Immature natural killer cell (primary cell): ENCODE results near the gene KCNA5. TPM values are rescaled to one million over a fixed set of nuclear protein-coding genes. Genes with fewer than 3 reads are reported as not detected.

Experiments used
- DNase-seq, 3 donors: peaks; one replicate each; pipeline ENCODE4 v3.0.0; 2022; ENCODE audit warnings: mixed read lengths in 1 of 3
- H3K27ac Mint-ChIP-seq, 6 donors: one replicate each; pipeline ENCODE4 v1.8.0; 2020; ENCODE audit warnings: mixed read lengths in 6 of 6, mild to moderate bottlenecking in 5 of 6, inconsistent platforms in 4 of 6, moderate library complexity in 3 of 6
- H3K27me3 Mint-ChIP-seq, 3 donors: one replicate each; pipeline ENCODE4 v1.8.0; 2020 to 2021; ENCODE audit warnings: low read depth in 3 of 3, mild to moderate bottlenecking in 3 of 3, mixed read lengths in 3 of 3, moderate library complexity in 3 of 3, inconsistent platforms in 1 of 3
- H3K36me3 Mint-ChIP-seq, 3 donors: one replicate each; pipeline ENCODE4 v1.8.0; 2020; ENCODE audit warnings: mixed read lengths in 3 of 3, inconsistent platforms in 2 of 3, mild to moderate bottlenecking in 2 of 3
- H3K4me1 Mint-ChIP-seq, 2 donors: one replicate each; pipeline ENCODE4 v1.8.0; 2020; ENCODE audit warnings: inconsistent platforms in 2 of 2, mild to moderate bottlenecking in 2 of 2, mixed read lengths in 2 of 2, moderate library complexity in 1 of 2
- H3K4me3 Mint-ChIP-seq, 5 donors: one replicate each; pipeline ENCODE4 v1.8.0; 2020; ENCODE audit warnings: mild to moderate bottlenecking in 5 of 5, mixed read lengths in 5 of 5, inconsistent platforms in 3 of 5, moderate library complexity in 3 of 5
- H3K9me3 Mint-ChIP-seq, 6 donors: one replicate each; pipeline ENCODE4 v1.8.0; 2020; ENCODE audit warnings: mild to moderate bottlenecking in 6 of 6, mixed read lengths in 6 of 6, inconsistent platforms in 4 of 6, moderate library complexity in 3 of 6
- polyA plus RNA-seq, 3 donors: library from polyadenylated mRNA; unstranded; fragments of 300-500 nt; fragmentation: Illumina TruSeq; gene quantifications; one replicate each; pipeline ENCODE4 v1.2.3, GENCODE V29; 2021

Gene KCNA5
- polyA plus RNA-seq, 3 donors from 2014 or later: 1.1 TPM; not detected in 2

DNA sequence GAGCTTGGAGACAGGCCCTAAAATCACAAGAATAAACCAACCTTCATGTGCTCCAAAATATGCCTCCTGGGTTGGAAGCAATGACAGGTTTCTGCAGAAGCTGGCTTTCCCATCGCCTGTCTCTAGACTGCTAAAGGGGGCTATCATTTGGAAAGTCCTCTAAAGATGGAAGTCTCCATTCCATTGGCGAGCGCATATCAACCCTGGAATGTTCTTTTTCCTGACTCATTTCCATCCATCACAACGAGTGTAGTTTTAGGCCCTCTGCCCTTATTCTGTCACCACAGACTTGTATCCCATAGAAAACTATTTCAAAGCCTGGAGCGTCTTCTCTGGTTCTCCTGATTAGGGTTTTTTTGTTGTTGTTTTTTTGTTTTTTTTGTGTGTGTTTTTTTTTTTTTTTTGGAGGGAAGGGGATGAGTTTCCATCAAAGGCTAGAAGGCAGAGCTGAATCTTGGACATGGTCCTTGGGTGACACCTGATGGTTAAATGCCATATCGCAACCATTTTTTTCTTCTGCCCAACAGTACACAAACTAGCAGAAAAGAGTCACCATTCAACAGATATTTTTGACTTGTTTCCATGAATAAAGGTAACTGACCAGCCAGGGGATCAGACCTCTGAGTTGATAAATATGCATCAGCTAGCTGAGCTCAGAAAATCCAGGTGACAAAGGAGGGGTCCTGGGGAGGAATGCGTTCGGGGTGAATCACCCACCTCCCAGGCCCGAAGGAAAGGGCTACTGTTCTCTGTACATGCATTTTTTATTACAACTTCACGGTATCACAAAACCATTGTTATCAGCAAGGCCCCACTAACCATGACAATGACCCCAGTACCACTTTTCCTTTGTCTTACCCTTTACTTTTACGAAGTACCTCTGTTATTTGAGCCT is 40.5 kb downstream of the KCNA5 start:
- Mint-ChIP-seq H3K27me3 (peaks cover 0 to 8% (median 3%) of the 10 kb centered on the region in 3 donors), H3K27ac (no peak overlapping the region), H3K4me1 (no peaks in the 10 kb centered on the region), H3K36me3 (no peaks in the 10 kb centered on the region), H3K4me3 (no peak overlapping the region), H3K9me3 (no peaks in the 10 kb centered on the region)
- peak in 1 of 3 donors; percentile 6 for DNase-seq

DNA sequence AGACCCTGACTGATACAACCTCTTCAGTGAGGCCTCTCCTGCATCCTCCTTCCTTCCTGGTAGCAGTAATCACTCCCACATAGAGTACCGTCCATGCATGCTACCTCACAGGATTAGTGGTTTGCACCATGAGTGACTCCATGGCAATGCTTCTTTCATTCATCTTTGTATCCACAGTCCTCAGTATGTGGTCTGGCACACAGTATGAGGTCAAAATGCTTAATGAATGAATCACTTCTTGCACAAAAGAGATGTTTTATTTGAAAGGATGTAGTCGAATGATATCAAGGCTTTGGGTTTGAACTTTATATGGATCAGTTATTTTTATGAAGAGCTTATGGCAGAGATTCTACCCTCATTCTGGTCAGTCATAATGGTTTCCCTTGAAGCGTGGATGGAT is 42.2 kb downstream of the KCNA5 start:
- H3K36me3 Mint-ChIP-seq: no peaks in the 10 kb centered on the region
- H3K9me3 Mint-ChIP-seq: no peaks in the 10 kb centered on the region
- DNase-seq: no peak
- peaks cover 0 to 8% (median 0%) of the 10 kb centered on the region in 3 donors for H3K27me3 Mint-ChIP-seq
- no peaks in the 10 kb centered on the region for H3K4me1 Mint-ChIP-seq
- peak overlapping the region in 1 of 6 donors; percentile 14 for H3K27ac Mint-ChIP-seq
- H3K4me3 Mint-ChIP-seq: no peak overlapping the region

DNA sequence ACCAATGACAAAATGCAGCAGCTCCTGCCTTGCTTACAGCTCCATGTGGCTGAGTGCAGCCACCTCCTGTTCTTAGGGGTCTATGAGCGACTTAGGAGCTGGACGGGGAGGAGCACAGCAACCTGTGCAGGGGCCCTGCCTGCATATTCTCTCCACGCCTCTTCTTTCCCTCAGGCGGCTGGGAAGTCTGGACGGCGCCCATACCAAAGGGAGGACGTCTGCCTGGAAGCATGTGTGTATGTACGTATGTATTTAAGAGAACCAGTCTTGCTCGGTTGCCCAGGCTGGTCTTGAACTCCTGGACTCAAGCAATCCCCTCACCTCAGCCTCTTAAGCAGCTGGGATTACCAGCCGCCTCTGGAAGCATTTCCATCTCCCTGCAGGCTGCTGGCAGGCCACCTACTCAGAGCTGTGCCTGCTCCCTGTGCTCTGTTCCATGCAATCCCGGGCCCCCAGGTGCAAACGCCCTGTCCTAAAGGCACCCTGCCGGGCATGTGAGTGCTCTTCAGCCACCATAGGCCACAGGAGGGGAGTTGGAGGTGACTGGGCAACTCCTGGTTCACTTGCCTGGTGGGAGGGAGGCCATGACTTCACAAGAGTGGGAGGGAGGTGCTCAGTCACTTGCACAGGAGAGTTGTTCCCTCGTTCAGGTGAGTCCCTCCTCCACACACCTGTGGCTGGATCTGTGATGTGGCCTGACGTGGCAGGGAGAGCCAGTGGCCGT is 44.3 kb downstream of the KCNA5 start:
- Mint-ChIP-seq H3K36me3 (no peaks in the 10 kb centered on the region), H3K4me1 (no peaks in the 10 kb centered on the region), H3K27ac (no peak overlapping the region), H3K9me3 (no peaks in the 10 kb centered on the region), H3K27me3 (peaks cover 0 to 8% (median 0%) of the 10 kb centered on the region in 3 donors), H3K4me3 (no peak overlapping the region)
- no peak for DNase-seq

DNA sequence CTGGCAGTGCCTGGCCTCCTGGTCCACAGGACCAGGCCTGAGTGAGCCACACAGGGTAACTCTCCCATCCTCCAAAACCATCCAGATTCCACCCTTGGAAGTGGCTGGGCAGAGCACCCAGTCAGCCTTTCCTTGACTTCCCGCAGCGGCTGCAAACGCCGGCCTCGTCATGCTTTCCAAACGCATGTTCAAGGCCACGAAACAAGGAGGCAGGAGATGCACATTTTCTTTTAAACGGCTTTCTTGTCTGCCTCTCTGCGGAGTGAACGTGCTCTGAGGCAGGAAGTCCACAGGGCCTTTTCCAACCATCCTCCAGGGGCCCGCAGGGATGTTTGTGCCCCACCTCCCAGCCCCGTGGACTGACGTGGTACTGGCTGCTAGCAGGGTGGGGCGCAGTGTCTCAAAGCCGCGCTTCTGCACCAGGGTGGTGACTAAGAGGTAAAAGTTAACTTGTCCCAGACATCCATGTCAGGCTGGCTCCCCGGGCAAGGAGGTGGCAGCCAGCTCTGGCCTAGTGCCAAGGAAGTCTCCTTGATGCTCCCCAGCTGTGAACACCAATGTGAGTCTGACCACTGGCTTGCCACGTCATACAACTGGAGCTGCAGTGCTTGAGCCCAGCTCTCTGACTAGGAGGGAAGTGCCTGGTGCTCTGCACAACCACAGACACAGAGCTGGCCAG is 45.0 kb downstream of the KCNA5 start:
- Mint-ChIP-seq H3K9me3 (no peaks in the 10 kb centered on the region), H3K4me1 (no peaks in the 10 kb centered on the region), H3K27ac (no peak overlapping the region)

DNA sequence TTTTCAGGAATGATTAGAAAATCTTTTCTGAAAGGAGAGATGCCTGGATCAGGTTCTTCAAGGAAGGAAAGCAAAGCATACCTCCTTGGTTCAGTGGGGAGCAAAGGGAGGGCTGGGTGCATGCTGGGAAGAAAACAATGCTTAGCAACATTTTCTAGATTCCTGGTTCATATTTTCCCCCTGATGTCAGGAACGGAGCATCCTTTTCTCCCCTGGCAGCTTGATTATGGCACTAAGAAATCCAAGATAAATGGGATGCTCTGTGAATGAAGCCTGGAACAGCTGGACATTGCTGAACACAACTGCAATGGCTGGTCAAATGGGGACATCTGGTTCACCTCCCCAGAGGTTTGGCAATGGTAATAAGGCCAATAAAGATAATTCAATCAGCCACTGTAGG is 50.9 kb downstream of the KCNA5 start:
- Mint-ChIP-seq H3K27me3 (peaks cover 2 to 3% (median 3%) of the 10 kb centered on the region in 3 donors), H3K36me3 (no peaks in the 10 kb centered on the region), H3K4me3 (no peak overlapping the region)

More for the DNA sequence above, 45.0 kb downstream of the KCNA5 start:
- no peak for DNase-seq
- Mint-ChIP-seq H3K27me3 (peaks cover 0 to 8% (median 0%) of the 10 kb centered on the region in 3 donors), H3K36me3 (no peaks in the 10 kb centered on the region), H3K4me3 (no peak overlapping the region)

DNA sequence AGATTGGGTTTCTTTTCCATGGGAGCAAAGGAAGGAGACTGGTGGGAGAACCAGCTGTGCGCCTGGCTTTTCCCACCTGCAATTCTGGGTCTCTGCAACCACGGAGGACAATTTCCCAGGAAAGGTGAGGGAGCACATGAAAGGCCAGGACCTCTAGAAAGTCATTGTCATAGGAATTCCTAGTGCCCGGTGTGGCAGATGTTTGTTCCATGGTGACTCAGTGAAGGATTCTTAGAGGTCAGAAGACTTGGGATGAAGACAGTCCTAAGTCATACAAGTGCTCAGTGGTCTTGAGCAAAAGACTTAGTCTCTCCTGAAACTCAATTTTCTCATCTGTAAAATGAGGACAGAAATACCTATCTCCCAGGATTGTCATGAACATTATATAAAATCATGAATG is 51.3 kb downstream of the KCNA5 start:
- Mint-ChIP-seq H3K4me3 (no peak overlapping the region), H3K9me3 (peaks cover 0 to 1% (median 0%) of the 10 kb centered on the region in 6 donors)

More for the DNA sequence above, 50.9 kb downstream of the KCNA5 start:
- no peak for DNase-seq
- H3K27ac Mint-ChIP-seq: no peak overlapping the region
- H3K9me3 Mint-ChIP-seq: peaks cover 0 to 1% (median 0%) of the 10 kb centered on the region in 6 donors
- no peaks in the 10 kb centered on the region for H3K4me1 Mint-ChIP-seq

More for the DNA sequence above, 51.3 kb downstream of the KCNA5 start:
- Mint-ChIP-seq H3K27ac (no peak overlapping the region), H3K4me1 (no peaks in the 10 kb centered on the region), H3K27me3 (peaks cover 2 to 4% (median 3%) of the 10 kb centered on the region in 3 donors), H3K36me3 (no peaks in the 10 kb centered on the region)
- no peak for DNase-seq

Other genes with a start within 250 kb of the KCNA5 start
- not detected for gene KCNA1, start 134.0 kb upstream of the KCNA5 start, polyA plus RNA-seq